NB4 (cell line): ENCODE measurements around the gene TGIF1.

ENCODE experiments used
- DNase-seq: peaks from one replicate; pipeline ENCODE4 v3.0.0; 2010; ENCODE audit warnings: low read depth
- H3K4me3 ChIP-seq: one replicate; pipeline ENCODE4 v1.5.1; 2011; ENCODE audit warnings: mild to moderate bottlenecking, low read depth, low read length, moderate library complexity
- MYC ChIP-seq: IDR thresholded peaks from 2 replicates; pipeline ENCODE4 v1.6.1; 2011; ENCODE audit warnings: low read depth, low read length
- POLR2A ChIP-seq: IDR thresholded peaks from 2 replicates; pipeline ENCODE4 v1.6.1; 2011; ENCODE audit warnings: mild to moderate bottlenecking; ENCODE audit not compliant: insufficient read length; ENCODE audit errors: extremely low read depth
- TF ChIP-seq, protein P1 (sequence below): IDR thresholded peaks from one replicate; pipeline ENCODE4 v1.5.1; 2012; ENCODE audit warnings: low read depth, low read length
- TF ChIP-seq, protein P2 (sequence below): IDR thresholded peaks from 2 replicates; pipeline ENCODE4 v1.6.1; 2011; ENCODE audit warnings: low read depth, low read length

The TGIF1 gene

DNA sequence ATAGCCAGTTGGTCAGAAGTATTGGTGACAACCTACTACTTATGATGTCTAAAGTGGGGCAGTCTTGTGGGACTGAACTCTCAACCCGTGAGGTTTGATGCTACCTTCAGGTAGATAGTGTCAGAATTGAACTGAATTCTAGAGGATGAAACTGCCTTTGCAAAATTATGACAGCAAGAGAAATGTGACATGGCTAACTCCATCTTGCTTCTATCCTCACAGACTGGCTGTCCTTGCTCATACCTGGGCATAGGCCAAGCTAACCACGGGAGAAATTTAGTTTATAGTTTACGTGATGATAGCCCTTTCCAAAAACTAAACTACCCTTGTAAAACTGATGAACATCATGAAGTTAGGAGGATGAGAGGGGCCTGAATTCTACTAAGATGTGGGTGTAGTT lies 24.9 kb upstream of the TGIF1 start:
- H3K4me3 ChIP-seq = no peak overlapping the region
- TF ChIP-seq POLR2A = no peak
- TF ChIP-seq, protein P1, sequence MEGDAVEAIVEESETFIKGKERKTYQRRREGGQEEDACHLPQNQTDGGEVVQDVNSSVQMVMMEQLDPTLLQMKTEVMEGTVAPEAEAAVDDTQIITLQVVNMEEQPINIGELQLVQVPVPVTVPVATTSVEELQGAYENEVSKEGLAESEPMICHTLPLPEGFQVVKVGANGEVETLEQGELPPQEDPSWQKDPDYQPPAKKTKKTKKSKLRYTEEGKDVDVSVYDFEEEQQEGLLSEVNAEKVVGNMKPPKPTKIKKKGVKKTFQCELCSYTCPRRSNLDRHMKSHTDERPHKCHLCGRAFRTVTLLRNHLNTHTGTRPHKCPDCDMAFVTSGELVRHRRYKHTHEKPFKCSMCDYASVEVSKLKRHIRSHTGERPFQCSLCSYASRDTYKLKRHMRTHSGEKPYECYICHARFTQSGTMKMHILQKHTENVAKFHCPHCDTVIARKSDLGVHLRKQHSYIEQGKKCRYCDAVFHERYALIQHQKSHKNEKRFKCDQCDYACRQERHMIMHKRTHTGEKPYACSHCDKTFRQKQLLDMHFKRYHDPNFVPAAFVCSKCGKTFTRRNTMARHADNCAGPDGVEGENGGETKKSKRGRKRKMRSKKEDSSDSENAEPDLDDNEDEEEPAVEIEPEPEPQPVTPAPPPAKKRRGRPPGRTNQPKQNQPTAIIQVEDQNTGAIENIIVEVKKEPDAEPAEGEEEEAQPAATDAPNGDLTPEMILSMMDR = no peak
- no peak for DNase-seq

DNA sequence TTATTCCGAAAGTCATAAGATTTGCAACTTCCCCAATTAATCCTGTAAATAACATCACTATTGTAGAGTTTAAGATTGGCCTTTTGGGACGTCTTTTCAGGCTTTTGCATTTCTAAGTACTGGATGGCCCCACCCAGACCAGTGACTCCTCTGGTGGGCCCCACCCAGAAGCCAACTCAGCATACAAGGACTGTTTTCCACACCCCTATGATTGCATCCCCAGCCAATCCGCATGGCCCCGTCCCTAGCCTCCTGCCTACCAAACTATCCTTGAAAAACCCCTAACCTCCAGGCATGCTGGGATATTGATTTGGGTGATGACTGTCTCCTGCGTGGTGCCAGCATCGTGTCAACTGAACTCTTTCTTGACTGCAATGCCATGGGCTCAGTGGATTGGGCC lies 24.5 kb upstream of the TGIF1 start:
- TF ChIP-seq MYC (no peak), POLR2A (no peak)
- TF ChIP-seq, protein P1 = no peak
- TF ChIP-seq, protein P2, sequence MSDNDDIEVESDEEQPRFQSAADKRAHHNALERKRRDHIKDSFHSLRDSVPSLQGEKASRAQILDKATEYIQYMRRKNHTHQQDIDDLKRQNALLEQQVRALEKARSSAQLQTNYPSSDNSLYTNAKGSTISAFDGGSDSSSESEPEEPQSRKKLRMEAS = no peak

DNA sequence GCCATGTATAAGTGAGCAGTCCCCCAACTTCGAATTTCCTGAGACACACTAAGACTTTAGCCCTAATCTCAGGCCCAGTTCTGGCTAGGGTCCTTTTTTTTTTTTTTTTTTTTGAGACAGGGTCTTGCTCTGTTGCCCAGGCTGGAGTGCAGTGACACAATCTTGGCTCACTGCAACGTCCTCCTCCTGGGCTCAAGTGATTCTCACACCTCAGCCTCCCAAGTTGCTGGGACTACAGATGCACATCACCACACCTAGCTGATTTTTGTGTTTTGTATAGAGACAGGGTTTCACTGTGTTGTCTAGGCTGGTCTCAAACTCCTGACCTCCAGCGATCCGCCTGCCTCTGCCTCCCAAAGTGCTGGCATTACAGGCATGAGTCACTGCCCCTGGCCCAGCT lies 23.9 kb upstream of the TGIF1 start:
- TF ChIP-seq, protein P1 = no peak
- TF ChIP-seq POLR2A = no peak
- TF ChIP-seq, protein P2 = no peak
- no peak for TF ChIP-seq MYC
- no peak for DNase-seq
- no peak overlapping the region for H3K4me3 ChIP-seq

More for the DNA sequence above, 24.5 kb upstream of the TGIF1 start:
- no peak overlapping the region for H3K4me3 ChIP-seq
- no peak for DNase-seq

DNA sequence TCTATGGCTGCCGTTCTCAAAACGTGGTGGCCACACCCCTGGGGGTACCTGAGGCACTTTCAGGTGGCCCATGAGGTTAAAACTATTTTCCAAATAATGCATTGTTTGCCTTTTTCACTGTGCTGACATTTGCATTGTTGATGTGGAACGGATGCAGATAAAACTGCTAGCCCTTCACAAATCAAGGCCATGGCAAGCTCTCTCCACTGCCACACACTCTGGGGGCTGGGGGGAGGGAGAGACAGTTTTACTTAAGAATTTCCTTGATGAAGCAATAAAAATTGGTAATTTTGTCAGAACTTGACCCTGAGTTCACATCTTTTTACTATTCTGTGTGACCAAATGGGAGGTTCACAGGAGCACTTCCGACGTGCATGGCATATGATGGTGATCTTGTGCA lies 22.0 kb upstream of the TGIF1 start:
- no peak overlapping the region for H3K4me3 ChIP-seq
- DNase-seq = no peak
- TF ChIP-seq MYC (no peak), POLR2A (no peak)
- TF ChIP-seq, protein P2 = no peak
- TF ChIP-seq, protein P1 = no peak

DNA sequence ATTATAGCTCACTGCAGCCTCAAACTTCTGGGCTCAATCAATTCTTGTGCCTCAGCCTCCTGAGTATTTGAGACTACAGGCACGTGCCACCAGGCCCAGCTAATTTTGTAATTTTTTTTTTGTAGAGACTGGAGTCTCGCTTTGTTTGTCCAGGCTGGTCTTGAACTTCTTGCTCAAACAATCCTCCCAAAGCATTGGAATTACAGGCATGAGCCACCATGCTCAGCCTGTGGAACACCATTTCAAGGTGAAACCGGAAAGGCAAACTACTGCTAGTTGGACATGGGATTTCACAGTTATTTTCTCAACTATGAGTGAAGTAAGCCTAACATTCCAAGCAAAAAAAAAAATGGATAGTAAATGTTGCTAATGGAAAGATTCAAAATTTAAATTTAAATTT lies 20.9 kb upstream of the TGIF1 start:
- TF ChIP-seq POLR2A (no peak), MYC (no peak)
- TF ChIP-seq, protein P2 = no peak
- TF ChIP-seq, protein P1 = no peak
- DNase-seq = no peak
- H3K4me3 ChIP-seq = no peak overlapping the region

DNA sequence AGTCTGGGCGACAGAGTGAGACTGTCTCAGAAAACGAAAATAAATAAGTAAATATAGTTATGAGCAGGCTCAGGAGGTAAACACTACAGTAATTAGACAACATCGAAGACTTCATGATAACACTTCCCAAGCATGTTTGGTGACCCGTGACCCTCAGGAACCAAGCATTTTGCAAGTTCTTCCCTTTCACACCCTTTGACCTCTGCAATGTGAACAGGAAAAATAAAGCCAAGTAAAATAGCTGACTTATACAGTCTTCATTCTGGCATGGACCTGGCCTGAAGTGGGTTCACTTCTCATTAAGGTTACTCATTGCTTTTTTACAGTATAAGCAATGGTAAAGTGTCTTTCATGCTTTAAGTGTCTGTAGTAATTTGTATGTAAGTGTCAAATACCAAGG lies 15.3 kb upstream of the TGIF1 start:
- H3K4me3 ChIP-seq = no peak overlapping the region
- DNase-seq = no peak
- TF ChIP-seq POLR2A = no peak
- TF ChIP-seq, protein P1 = no peak
- TF ChIP-seq, protein P2 = no peak
- TF ChIP-seq MYC = no peak
